Ovary (tissue), 3 donors: ENCODE results near the gene PHF11.

ENCODE experiments used
- CTCF ChIP-seq, 3 donors: fragments of 450-650 bp in 2 of 3; fragments of 200-600 bp in 1 of 3; IDR thresholded peaks; one replicate each; pipeline versions ENCODE4 v1.5.1 to v1.8.0; 2016 to 2022; ENCODE audit warnings: antibody characterized with exemption in 3 of 3, mild to moderate bottlenecking in 1 of 3
- EP300 ChIP-seq: sonication (generic); formaldehyde crosslinking; IDR thresholded peaks from one replicate; pipeline ENCODE4 v1.6.1; 2017; ENCODE audit warnings: antibody characterized with exemption
- POLR2A ChIP-seq: fragments of 450-650 bp; IDR thresholded peaks from one replicate; pipeline ENCODE4 v1.6.1; 2017; ENCODE audit warnings: antibody characterized with exemption, mild to moderate bottlenecking, moderate library complexity
- donor health status: DM: no; HTN: no; CAD: no.

DNA sequence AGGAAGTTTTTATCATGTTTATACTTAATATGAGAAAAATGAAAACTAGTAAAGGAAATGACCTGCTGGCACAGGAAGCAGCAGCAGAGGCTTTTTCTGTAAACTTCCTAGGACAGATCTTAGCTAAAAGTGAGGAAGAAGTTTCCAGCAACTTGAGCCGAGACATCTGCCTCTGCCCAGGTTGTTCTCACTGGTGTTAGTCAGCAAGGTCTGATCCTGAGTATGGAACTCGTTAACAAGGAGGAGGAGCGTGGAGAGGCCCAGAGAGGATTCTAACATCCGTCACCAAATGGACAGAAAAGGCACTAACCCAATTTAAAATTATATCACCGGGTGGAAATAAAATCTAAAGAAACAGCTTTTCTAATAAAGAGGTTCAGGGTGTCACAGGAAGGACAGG, 43.6 kb downstream of the PHF11 start:
- no peak for TF ChIP-seq CTCF (IDR thresholded peaks at IDR 0.05)
- no peak for TF ChIP-seq POLR2A
- TF ChIP-seq EP300 = no peak
